ENCODE results near the gene SNRNP35. TPM values are rescaled to one million over a fixed set of nuclear protein-coding genes. Genes with fewer than 3 reads are reported as not detected.
A peak's percentile ranks its signal among the peaks of the same experiment; 100 is the strongest.
"Not testable (repeated sequence)": the region's sequence is repeated elsewhere in the genome, so short reads cannot be mapped to it uniquely, and the experiment has no call there.

SNRNP35 gene
- total RNA-seq, 2 donors from 2014 or later, result 38.2 to 42.3 TPM

DNA sequence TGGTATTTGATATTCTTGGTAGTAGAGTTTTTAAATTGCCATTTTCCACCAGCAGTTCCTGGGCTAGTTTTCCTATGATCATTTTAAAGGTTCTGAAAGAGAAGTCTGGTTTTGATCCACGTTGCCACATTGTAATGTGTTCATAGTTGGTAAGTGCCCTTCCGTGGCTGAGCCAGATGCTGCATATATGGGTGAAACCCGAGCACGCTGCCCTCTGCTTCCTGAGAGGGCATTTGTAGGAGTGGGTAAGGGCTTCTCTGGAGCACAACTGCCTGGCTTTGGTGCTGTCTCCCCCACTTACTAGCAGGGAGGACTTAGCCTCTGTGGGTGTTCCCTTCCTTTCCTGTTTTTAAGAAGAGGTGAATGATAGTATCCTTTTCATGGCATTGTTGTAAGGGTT lies 7.1 kb downstream of the SNRNP35 start:
- H3K36me3 Mint-ChIP-seq (ENCODE audit: insufficient read depth in 2 of 2), result peaks cover 10 to 15% of the 10 kb centered on the region in 2 donors
- H3K4me3 Mint-ChIP-seq, result no peak overlapping the region
- no peaks in the 10 kb centered on the region for H3K9me3 Mint-ChIP-seq
- H3K27ac Mint-ChIP-seq, result peak overlapping the region; percentile 68
- H3K27me3 Mint-ChIP-seq (ENCODE audit: low read depth), result no peaks in the 10 kb centered on the region
- peaks cover 25% of the 10 kb centered on the region for H3K4me1 Mint-ChIP-seq (ENCODE audit: low read depth)
- ATAC-seq (replicated peaks in 1 of 2), result no peak
- no peak for DNase-seq

DNA sequence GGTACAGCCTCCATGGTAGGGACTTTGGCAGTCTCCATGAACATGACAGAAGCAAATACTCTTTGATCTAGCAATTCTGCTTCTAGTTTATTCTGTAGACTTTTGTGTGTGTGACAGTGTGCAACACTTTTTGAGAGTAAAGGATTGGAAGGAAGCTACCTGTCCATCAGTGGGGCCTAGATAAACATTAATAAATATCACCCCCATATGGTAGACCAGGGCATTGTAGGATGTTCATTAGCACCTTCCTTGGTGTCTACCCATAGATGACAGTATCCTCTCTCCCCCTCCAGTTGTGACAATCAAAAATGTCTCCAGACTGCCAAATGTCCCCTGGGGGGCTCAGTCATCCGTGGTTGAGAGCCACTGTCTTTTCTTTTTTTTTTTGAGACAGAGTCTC lies 10.8 kb downstream of the SNRNP35 start:
- ATAC-seq (replicated peaks in 1 of 2) (peak; percentile 36 to 45), DNase-seq (no peak)
- Mint-ChIP-seq H3K36me3 (ENCODE audit: insufficient read depth in 2 of 2) (peaks cover 10 to 19% of the 10 kb centered on the region in 2 donors), H3K27ac (no peak overlapping the region), H3K4me3 (no peak overlapping the region), H3K27me3 (ENCODE audit: low read depth) (no peaks in the 10 kb centered on the region), H3K9me3 (no peaks in the 10 kb centered on the region), H3K4me1 (ENCODE audit: low read depth) (peaks cover 6% of the 10 kb centered on the region)

DNA sequence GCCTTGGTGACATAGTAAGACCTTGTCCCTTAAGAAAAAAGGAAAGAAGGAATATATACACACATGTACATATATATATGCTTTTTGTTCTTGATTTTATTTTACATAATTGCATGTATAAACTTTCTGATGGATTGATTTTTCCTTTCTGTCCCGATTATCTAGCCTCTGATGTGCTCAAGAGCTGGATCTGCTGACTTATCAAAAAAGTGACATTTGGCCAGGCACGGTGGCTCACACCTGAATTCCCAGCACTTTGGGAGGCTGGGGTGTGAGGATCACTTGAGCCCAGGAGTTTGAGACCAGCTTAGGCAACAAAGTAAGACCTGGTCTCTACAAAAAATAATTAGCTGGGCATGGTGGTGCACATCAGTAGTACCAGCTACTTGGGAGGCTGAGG lies 12.0 kb downstream of the SNRNP35 start:
- Mint-ChIP-seq H3K9me3 (no peaks in the 10 kb centered on the region), H3K36me3 (ENCODE audit: insufficient read depth in 2 of 2) (peaks cover 10 to 18% of the 10 kb centered on the region in 2 donors), H3K4me3 (no peak overlapping the region), H3K27me3 (ENCODE audit: low read depth) (no peaks in the 10 kb centered on the region), H3K4me1 (ENCODE audit: low read depth) (peaks cover 16% of the 10 kb centered on the region), H3K27ac (no peak overlapping the region)
- DNase-seq (no peak), ATAC-seq (replicated peaks in 1 of 2) (no peak)

DNA sequence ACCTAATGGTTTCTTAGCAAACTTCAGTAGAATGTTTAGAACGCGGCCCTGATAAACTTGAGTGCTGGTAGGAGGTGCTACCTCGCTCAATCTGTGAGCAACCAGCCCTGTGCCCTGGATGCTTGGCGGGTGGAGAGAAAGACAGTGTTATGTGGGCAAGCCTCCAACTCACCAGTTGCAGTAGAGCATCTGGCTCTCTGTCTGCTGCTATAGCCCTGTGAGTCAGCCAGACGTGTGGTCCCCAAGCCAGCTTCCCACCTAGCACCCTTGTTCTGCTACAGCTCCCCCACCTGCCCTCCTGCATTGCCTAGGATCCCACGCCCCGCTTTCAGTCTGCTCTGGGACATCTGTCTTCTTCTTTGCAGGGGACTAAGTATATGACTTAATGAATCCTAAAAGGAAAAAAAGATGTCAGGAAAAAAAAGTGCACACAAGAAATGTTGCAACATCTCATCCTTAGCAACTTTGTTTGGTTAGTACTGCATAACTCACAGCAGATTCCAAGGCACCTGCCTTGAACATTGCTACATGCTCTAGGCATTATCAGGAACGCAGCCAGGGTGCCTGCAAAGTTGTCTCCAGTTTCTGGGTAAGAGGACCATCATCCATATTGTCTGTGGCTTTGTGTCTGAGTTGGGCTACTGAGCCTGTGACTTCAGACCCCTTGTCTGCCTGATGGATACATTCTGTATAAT lies 13.6 kb downstream of the SNRNP35 start:
- no peak overlapping the region for H3K27ac Mint-ChIP-seq
- peaks cover 0 to 8% of the 10 kb centered on the region in 2 donors for H3K36me3 Mint-ChIP-seq (ENCODE audit: insufficient read depth in 2 of 2)
- no peak overlapping the region for H3K4me3 Mint-ChIP-seq
- peaks cover 17% of the 10 kb centered on the region for H3K4me1 Mint-ChIP-seq (ENCODE audit: low read depth)
- no peaks in the 10 kb centered on the region for H3K9me3 Mint-ChIP-seq
- ATAC-seq (replicated peaks in 1 of 2) (no peak), DNase-seq (no peak)
- no peaks in the 10 kb centered on the region for H3K27me3 Mint-ChIP-seq (ENCODE audit: low read depth)

DNA sequence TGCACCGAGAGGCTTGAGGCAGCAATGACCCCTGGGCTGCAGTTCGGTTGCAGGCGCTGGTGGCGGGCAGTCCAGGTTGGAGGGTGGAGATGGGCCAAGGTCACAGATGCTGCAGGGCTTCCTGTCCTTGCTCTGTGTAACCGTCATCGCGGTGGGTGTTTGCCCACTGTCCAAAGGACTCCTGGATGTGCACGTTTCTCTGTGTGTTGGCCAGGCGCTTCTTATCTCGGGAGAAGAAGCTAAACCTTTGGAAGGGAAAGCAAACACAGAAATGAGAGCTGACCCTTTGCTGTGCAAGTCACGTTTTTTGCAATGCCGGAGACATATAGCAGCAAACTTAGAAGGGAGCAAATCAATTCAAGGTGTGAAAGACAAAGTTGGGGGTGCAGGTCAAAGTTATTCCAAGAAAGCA lies 14.5 kb downstream of the SNRNP35 start:
- H3K27ac Mint-ChIP-seq, result no peak overlapping the region
- no peak for ATAC-seq (replicated peaks in 1 of 2)
- no peaks in the 10 kb centered on the region for H3K27me3 Mint-ChIP-seq (ENCODE audit: low read depth)
- H3K36me3 Mint-ChIP-seq (ENCODE audit: insufficient read depth in 2 of 2), result peaks cover 0 to 8% of the 10 kb centered on the region in 2 donors
- H3K9me3 Mint-ChIP-seq, result no peaks in the 10 kb centered on the region
- H3K4me1 Mint-ChIP-seq (ENCODE audit: low read depth), result peaks cover 17% of the 10 kb centered on the region
- DNase-seq, result no peak
- no peak overlapping the region for H3K4me3 Mint-ChIP-seq

DNA sequence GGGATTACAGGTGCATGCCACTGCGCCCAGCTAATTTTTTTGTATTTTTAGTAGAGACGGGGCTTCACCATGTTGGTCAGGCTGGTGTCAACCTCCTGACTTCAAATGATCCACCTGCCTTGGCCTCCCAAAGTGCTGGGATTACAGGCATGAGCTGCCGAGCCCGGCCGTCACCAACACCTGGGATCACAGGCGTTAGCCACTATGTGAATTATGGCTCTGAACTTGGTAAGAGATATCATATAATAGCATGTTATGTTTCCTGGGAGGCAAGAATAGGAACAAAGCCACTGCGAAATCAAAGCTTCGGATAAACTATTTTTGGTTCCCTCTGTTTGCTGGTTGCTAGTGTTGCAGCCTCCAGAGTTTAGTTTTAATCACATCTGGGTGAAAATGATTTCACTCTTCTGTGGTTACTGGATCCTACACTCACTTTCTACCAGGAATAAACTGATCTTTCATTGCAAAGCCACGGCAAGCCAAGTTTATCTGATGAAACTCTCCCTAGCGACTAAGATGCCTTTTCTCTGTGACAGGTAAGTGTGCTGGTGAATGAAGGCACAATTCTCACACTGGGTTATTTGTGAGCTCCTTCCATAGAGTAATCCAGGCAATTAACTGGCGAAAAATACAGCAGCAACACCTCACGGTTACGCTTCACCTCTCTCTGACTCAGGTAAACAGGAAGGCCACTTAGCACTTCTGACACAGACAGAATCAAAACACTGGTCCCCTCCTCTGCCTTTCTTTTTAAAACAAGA lies 16.7 kb downstream of the SNRNP35 start:
- H3K36me3 Mint-ChIP-seq (ENCODE audit: insufficient read depth in 2 of 2), result peaks cover 0 to 8% of the 10 kb centered on the region in 2 donors
- H3K4me1 Mint-ChIP-seq (ENCODE audit: low read depth), result peaks cover 17% of the 10 kb centered on the region
- H3K27ac Mint-ChIP-seq, result peak overlapping the region; percentile 94
- ATAC-seq (replicated peaks in 1 of 2) (peak; percentile 51 to 63), DNase-seq (no peak)
- H3K9me3 Mint-ChIP-seq, result no peaks in the 10 kb centered on the region
- H3K4me3 Mint-ChIP-seq, result peak overlapping the region; percentile 43 to 74
- no peaks in the 10 kb centered on the region for H3K27me3 Mint-ChIP-seq (ENCODE audit: low read depth)

DNA sequence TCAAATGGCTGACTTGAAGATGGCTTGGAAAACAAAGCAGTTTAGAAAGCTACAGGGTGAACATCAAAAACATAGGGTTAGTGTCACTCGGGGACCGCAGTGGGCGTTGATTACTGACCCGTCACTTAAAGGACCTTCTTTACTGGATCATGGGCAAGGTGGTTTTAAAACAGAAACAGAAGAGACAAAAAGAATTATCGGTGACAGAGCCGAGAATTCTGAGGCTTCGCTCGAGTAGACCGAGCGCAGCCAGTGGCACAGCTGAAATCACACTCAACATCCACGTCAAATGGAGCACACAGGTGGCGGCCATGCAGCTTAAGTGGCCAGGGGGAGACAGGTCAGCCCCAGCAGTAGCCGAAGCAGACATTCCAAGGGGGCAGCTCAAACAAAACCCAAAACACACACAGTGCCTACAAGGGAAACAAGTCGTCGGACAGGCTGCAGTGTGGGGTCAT lies 17.3 kb downstream of the SNRNP35 start:
- Mint-ChIP-seq H3K27ac (peak overlapping the region; percentile 94), H3K27me3 (ENCODE audit: low read depth) (no peaks in the 10 kb centered on the region), H3K36me3 (ENCODE audit: insufficient read depth in 2 of 2) (peaks cover 0 to 8% of the 10 kb centered on the region in 2 donors), H3K4me3 (peak overlapping the region; percentile 43 to 74), H3K9me3 (no peaks in the 10 kb centered on the region), H3K4me1 (ENCODE audit: low read depth) (peaks cover 24% of the 10 kb centered on the region)
- ATAC-seq (replicated peaks in 1 of 2) (no peak), DNase-seq (no peak)

DNA sequence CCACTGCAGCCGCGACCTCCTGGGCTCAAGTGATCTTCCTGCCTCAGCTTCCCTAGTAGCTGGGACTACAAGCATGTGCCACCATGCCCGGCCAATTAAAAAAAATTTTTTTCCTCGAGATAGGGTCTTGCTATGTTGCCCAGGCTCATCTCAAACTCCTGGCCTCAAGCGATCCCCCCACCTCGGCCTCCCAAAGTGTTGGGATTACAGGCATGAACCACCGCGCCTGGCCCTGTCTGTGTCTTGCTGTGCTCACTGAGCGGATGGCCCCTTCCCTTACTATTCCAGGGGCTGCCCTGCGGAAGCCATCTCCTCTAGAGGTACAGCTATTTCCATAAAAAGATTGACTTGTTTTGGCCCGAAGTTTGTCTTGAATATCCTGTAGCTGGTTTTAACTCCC lies 20.1 kb downstream of the SNRNP35 start:
- Mint-ChIP-seq H3K27me3 (ENCODE audit: low read depth) (no peaks in the 10 kb centered on the region), H3K36me3 (ENCODE audit: insufficient read depth in 2 of 2) (peaks cover 0 to 2% of the 10 kb centered on the region in 2 donors), H3K4me1 (ENCODE audit: low read depth) (peaks cover 29% of the 10 kb centered on the region), H3K9me3 (no peaks in the 10 kb centered on the region), H3K27ac (no peak overlapping the region), H3K4me3 (no peak overlapping the region)
- DNase-seq (no peak), ATAC-seq (replicated peaks in 1 of 2) (no peak)

DNA sequence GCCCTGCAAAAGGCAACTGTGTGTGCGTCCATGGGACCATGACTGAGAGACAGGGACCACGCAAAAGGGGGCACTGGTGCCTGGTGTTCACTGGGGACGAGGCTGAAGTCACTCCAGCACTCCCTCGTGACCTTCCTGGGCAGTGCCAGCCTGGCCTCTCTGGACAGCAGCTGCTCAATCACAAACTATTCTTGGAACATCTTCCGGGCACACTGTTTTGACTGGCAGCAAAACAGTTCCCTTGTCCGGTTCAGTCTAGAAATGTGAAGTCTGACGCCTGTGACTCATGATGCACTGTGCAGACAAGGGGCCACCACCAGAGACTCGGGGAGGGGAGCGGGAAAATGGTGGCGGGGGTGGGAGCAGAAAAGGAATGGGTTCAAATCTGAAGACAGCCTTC lies 20.8 kb downstream of the SNRNP35 start:
- no peaks in the 10 kb centered on the region for H3K27me3 Mint-ChIP-seq (ENCODE audit: low read depth)
- H3K27ac Mint-ChIP-seq, result no peak overlapping the region
- no peak overlapping the region for H3K4me3 Mint-ChIP-seq
- H3K36me3 Mint-ChIP-seq (ENCODE audit: insufficient read depth in 2 of 2), result peaks cover 0 to 2% of the 10 kb centered on the region in 2 donors
- H3K9me3 Mint-ChIP-seq, result no peaks in the 10 kb centered on the region
- peaks cover 36% of the 10 kb centered on the region for H3K4me1 Mint-ChIP-seq (ENCODE audit: low read depth)
- no peak for ATAC-seq (replicated peaks in 1 of 2)
- no peak for DNase-seq

DNA sequence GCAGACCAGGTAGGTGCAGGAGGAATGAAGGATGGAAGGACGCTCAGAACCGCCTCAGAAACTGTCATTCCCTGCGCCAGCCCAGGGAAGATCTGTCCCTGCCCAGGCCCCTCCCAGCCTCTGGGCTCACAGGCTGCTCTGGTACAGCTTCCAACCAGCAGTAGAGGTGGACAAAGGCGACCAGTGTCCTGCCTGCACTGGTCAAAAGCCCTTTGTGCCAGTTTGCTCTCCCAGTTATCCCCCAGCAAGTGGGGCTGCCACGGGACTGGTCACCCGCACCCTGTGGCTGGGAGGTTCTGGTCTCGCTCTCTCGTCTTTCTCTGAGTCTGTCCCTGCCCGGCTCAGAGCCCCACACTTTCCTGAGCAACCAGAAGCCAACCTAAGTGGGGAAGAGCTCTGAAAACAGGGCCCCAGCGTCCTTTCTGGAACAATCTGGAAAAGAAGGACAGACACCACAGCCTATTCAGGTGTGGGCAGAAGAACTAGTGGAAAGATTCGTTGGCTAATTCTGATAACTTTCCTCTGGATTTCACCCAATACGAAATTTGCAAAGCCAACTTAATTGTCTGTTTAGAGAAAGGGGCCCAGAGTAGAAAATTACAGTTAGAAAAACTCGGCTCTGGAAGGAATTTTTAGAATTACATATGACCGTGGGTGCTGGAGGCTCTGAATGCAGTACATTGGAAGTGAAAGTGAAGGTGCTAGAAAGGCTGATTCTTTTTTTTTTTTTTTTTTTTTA lies 21.7 kb downstream of the SNRNP35 start:
- Mint-ChIP-seq H3K4me1 (ENCODE audit: low read depth) (peaks cover 38% of the 10 kb centered on the region), H3K4me3 (no peak overlapping the region)
- ATAC-seq (replicated peaks in 1 of 2), result no peak

DNA sequence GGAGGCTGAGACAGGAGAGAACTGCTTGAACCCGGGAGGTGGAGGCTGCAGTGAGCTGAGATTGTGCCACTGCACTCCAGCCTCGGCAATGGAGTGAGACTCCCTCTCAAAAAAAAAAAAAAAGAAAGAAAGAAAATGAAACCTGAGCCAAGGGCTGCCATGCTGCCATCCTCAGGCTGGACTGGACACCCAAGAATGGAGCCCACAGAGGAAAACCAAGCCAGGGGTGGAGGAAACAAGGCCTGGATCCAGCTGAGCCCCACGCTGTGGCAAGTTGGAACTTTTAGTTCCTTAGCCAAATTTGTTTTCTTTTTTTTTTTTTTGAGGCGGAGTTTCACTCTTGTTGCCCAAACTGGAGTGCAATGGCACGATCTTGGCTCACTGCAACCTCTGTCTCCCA lies 23.3 kb downstream of the SNRNP35 start:
- H3K4me1 Mint-ChIP-seq (ENCODE audit: low read depth), result peaks cover 35% of the 10 kb centered on the region

More for the DNA sequence above, 21.7 kb downstream of the SNRNP35 start:
- peak overlapping the region; percentile 60 for H3K27ac Mint-ChIP-seq
- H3K27me3 Mint-ChIP-seq (ENCODE audit: low read depth), result no peaks in the 10 kb centered on the region
- H3K36me3 Mint-ChIP-seq (ENCODE audit: insufficient read depth in 2 of 2), result peaks cover 0 to 2% of the 10 kb centered on the region in 2 donors
- DNase-seq, result no peak
- H3K9me3 Mint-ChIP-seq, result no peaks in the 10 kb centered on the region

DNA sequence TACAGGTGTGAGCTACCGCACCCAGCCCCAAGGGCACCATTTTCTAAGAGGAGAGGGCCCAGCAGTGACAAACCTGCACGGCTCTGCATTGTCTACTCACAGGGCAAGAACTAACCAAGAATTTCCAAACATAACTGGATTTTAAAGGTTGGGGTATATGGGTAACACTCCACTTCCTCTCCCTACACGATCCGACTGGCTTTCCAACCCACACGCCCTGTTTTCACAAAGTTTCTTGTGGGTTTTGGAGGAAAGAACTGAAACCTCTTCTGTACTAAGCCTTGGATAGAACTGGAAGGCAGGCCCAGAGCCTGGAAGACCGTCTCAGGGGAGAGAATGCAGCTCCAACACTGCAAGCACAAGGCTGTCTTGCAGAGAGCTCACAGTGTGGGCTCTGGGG lies 24.9 kb downstream of the SNRNP35 start:
- Mint-ChIP-seq H3K9me3 (no peaks in the 10 kb centered on the region), H3K4me1 (ENCODE audit: low read depth) (peaks cover 35% of the 10 kb centered on the region)

More for the DNA sequence above, 23.3 kb downstream of the SNRNP35 start:
- DNase-seq; H3K4me3 Mint-ChIP-seq; H3K27ac Mint-ChIP-seq; H3K27me3 Mint-ChIP-seq (ENCODE audit: low read depth); H3K9me3 Mint-ChIP-seq; ATAC-seq (replicated peaks in 1 of 2); H3K36me3 Mint-ChIP-seq (ENCODE audit: insufficient read depth in 2 of 2): not testable (repeated sequence)

More for the DNA sequence above, 24.9 kb downstream of the SNRNP35 start:
- Mint-ChIP-seq H3K27me3 (ENCODE audit: low read depth) (no peaks in the 10 kb centered on the region), H3K27ac (no peak overlapping the region), H3K4me3 (no peak overlapping the region), H3K36me3 (ENCODE audit: insufficient read depth in 2 of 2) (no peaks in the 10 kb centered on the region)
- ATAC-seq (replicated peaks in 1 of 2) (no peak), DNase-seq (no peak)

All from activated T-cell treated with anti-CD3 and anti-CD28 coated beads, Interleukin-2, amount 50 U/mL, for 72 hours (primary cell).